CD4-positive, alpha-beta T cell treated with Interleukin-17A for 4 hours (primary cell): Measurements from ENCODE around the gene FAM3A.

Source experiments
- DNase-seq: peaks from one replicate; pipeline ENCODE4 v3.0.0-alpha.2; 2020; ENCODE audit warnings: mixed read lengths

The FAM3A gene

GRCh38 chrX:154458116-154458953 lies 57.7 kb downstream of the FAM3A start, which contains the start of gene PLXNA3:
Gene PLXNA3, plus strand, starts transcription at chrX:154458281. Its CDS starts 1,903 bp downstream, at chrX:154460184.
- DNase-seq, result peak; percentile 76

DNA sequence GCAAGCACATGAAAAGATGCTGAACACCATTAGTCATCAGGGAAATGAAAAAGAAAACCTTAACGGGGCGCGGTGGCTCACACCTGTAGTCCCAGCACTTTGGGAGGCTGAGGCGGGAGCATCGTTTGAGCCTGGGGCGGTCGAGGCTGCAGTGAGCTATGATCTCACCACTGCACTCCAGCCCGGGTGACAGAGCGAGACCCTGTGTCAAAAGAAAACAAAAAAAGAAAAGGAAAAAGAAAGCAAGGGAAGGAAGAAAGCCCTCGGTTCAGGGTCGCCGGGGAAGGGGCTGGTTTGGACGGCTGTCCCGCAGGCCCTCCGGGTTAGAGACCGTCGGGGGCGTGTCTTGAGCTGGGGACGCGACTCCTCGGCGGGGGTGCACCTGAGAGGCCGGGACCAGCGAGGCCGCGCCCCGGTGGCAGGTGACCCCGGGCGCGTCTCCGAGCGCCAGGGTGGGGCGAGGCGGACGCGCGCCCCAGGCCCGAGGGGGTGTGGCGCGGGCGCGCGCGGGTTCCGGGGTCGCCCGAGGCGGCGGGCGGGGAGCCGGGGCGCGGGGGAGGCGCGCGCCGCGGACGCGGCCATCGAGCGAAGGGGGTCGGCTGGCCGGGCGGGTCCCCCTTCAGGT lies 58.4 kb downstream of the FAM3A start:
- peak; percentile 76 for DNase-seq
